HEK293T (cell line): ENCODE data around the gene PAK5.

Source experiments
- BHLHE40 ChIP-seq: fragments of 450-650 bp; IDR thresholded peaks from 2 replicates; pipeline ENCODE4 v1.6.1; 2016; ENCODE audit warnings: mild to moderate bottlenecking, moderate library complexity, borderline replicate concordance
- CTBP1 ChIP-seq: fragments of 450-650 bp; IDR thresholded peaks from 2 replicates; pipeline ENCODE4 v1.6.1; 2016; ENCODE audit warnings: borderline replicate concordance
- ELF4 ChIP-seq: fragments of 450-650 bp; IDR thresholded peaks from 2 replicates; pipeline ENCODE4 v1.6.1; 2017; ENCODE audit warnings: antibody characterized with exemption
- FOXA1 ChIP-seq: fragments of 450-650 bp; IDR thresholded peaks from 2 replicates; pipeline ENCODE4 v1.6.1; 2016; ENCODE audit warnings: mild to moderate bottlenecking
- NFRKB ChIP-seq: fragments of 450-650 bp; IDR thresholded peaks from 2 replicates; pipeline ENCODE4 v1.6.1; 2016; ENCODE audit warnings: mild to moderate bottlenecking, moderate library complexity
- PKNOX1 ChIP-seq: fragments of 450-650 bp; IDR thresholded peaks from 2 replicates; pipeline ENCODE4 v1.6.1; 2016
- SP1 ChIP-seq: fragments of 450-650 bp; IDR thresholded peaks from 2 replicates; pipeline ENCODE4 v1.6.1; 2017
- SUZ12 ChIP-seq: fragments of 450-650 bp; IDR thresholded peaks from 2 replicates; pipeline ENCODE4 v1.6.1; 2016; ENCODE audit warnings: mild to moderate bottlenecking
- TARDBP ChIP-seq: fragments of 450-650 bp; IDR thresholded peaks from 2 replicates; pipeline ENCODE4 v1.6.1; 2016

- TF ChIP-seq SUZ12 (no peak), SP1 (no peak), FOXA1 (no peak), NFRKB (no peak), TARDBP (no peak), BHLHE40 (no peak), PKNOX1 (no peak), ELF4 (no peak), CTBP1 (no peak)
These were observed 246.5 kb downstream of the PAK5 start for GRCh38 chr20:9592419-9592818.
